Sciatic nerve (tissue), 2 donors: Measurements from ENCODE around the gene ZNF536. TPM values are rescaled to one million over a fixed set of nuclear protein-coding genes. Genes with fewer than 3 reads are reported as not detected.
"Not testable (repeated sequence)": the region's sequence is repeated elsewhere in the genome, so short reads cannot be mapped to it uniquely, and the experiment has no call there.

Experiments used
- ATAC-seq: fragments of 200-7000 bp; cut with Tn5 transposase; one replicate; pipeline ENCODE4 v1.9.1; 2020; ENCODE audit warnings: mild to moderate bottlenecking, moderate library complexity
- DNase-seq: peaks from one replicate; pipeline ENCODE4 v3.0.0-alpha.2; 2020; ENCODE audit warnings: low spot score
- intact Hi-C: fragments of 100-400 bp; cut with DNase I; formaldehyde crosslinking; loops from one replicate; pipeline ENCODE4 v1.14.2; 2022
- total RNA-seq: library from RNA; stranded (reverse); fragmentation: NEBNext Ultra II Directional; extraction: Animal tissue kit (Norgen Biotek cat#: 25700); gene quantifications from one replicate; pipeline ENCODE4 v1.2.1, GENCODE V29; 2021
- donor health status: DM: no; HTN: no; CAD: no.
- donor health status: DM: no; HTN: no; CAD: no.

The ZNF536 gene
- total RNA-seq, 1 donor from 2014 or later, result 43.2 TPM

GRCh38 chr19:30430206-30430734 is 58.1 kb downstream of the ZNF536 start:
- intact Hi-C loops, result no loop called here
- DNase-seq (no peak), ATAC-seq (no peak)

DNA sequence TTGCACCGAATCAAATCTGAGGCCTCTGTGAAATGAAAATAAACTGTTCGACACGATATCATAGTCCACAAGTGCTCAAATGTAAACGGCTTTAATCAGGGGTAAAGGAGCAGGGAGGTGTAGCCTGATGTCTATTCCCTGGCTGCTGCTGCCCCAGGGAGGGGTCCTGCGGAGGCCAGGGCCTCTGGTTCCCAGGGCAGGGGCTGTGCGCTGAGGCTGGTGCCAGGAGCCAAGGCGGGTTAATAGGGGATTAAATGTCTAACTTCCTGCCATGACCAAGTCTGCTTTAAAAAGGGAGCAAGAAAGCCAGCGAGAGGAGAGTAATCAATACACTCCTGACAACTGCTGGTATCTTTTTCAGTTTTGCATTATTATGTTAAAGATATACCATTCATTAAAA is 59.4 kb downstream of the ZNF536 start:
- intact Hi-C loops, result no loop called here
- ATAC-seq (no peak), DNase-seq (no peak)

DNA sequence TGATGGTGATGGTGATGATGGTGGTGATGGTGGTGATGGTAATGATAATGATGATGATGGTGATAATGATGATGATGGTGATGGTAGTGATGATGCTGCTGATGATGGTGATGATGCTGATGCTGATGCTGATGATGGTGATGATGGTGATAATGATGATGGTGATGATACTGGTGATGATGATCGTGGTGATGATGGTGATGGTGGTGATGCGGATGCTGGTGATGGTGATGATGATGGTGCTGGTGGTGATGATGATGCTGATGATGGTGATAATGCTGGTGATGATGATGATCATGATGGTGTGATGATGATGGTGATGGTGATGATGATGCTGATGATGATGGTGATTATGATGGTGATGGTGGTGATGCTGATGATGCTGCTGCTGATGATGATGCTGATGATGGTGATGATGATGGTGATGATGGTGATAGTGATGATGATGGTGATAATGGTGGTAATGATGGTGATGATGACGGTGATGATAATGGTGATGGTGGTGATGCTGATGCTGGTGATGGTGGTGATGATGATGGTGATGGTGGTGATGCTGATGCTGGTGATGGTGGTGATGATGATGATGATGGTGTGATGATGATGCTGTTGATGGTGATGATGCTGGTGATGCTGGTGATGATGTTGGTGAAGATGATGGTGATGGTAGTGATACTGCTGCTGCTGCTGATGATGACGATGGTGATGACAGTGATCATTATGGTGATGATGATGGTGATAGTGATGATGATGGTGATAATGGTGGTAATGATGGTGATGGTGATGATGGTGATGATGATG is 62.8 kb downstream of the ZNF536 start:
- DNase-seq, result no peak

DNA sequence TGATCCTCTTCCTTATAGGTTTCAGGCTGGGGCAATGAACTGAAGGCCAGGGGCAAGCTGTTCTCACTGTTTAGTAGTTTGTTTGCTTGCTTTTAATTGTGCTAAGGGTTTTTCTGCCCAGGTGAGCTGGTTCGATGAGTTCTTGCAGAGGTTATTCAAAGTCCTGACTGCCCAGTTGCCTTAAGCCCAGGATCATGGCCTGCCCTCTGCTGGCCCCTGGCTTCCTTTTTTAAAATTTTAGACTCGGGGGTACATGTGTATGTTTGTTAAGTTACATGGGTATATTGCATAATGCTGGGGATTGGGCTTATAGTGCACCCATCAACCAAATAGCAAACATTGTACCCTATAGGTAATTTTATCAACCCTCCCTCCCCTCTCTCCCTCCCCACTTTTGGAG is 65.7 kb downstream of the ZNF536 start:
- DNase-seq (no peak), ATAC-seq (no peak)
- intact Hi-C loops, result no loop called here

More for the DNA sequence above, 62.8 kb downstream of the ZNF536 start:
- intact Hi-C loops, result no loop called here
- no peak for ATAC-seq

DNA sequence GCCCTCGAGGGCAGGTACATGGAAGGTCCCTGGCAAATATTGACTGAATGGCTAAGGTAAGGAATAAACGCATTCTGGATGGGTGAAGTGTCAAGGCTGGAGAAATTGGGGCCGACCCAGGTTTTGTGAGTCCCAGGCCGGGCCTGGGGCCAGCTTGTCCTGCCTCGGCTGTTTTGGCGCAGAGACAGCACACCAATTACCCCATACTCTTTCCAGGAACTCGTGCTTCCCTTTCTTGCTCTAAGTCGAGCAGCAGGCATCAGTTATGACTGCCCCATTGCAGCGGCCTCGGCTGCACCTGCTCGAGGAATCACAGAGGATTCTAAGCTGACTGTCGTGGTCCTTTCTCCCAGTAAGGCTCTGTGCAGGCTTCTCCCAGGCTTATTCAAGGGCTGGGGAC is 67.1 kb downstream of the ZNF536 start:
- intact Hi-C loops, result no loop called here
- no peak for DNase-seq
- no peak for ATAC-seq

- intact Hi-C loops, result no loop called here
- DNase-seq (no peak), ATAC-seq (no peak)
These were observed 68.8 kb downstream of the ZNF536 start for GRCh38 chr19:30441011-30441410.

DNA sequence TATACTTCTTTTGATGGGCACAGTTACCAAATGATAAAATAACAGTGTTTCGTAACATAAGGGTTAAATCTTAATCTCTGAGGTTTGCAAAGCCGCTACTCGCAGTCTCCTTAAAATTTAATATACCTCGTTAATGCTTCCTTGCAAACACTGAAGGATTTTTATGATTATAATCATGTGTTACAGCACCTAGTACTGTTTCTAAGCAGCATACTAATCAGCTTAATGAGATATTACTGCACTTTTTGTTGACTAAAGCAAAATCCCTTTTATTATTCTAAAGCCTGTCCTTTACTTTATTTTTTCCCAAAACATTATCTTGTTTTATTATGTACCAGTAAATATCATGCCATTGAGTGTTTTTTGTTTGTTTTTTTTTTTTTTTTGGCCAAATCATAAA is 70.5 kb downstream of the ZNF536 start:
- ATAC-seq (no peak), DNase-seq (no peak)
- intact Hi-C loops, result no loop called here

GRCh38 chr19:30443531-30444252 is 71.5 kb downstream of the ZNF536 start:
- no peak for DNase-seq
- intact Hi-C loops, result no loop called here
- no peak for ATAC-seq

GRCh38 chr19:30444253-30444671 is 72.1 kb downstream of the ZNF536 start:
- DNase-seq, result no peak
- intact Hi-C loops, result no loop called here
- no peak for ATAC-seq

DNA sequence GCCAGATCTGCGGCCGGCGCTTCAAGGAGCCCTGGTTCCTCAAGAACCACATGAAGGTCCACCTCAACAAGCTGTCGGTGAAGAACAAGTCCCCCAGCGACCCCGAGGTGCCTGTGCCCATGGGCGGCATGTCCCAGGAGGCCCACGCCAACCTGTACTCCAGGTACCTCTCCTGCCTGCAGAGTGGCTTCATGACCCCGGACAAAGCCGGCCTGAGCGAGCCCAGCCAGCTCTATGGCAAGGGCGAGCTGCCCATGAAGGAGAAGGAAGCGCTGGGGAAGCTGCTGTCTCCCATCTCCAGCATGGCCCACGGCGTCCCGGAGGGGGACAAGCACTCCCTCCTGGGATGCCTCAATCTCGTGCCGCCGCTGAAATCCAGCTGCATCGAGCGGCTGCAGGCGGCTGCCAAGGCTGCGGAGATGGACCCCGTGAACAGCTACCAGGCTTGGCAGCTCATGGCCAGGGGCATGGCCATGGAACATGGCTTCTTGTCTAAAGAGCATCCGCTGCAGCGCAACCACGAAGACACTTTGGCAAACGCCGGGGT is 72.6 kb downstream of the ZNF536 start:
- intact Hi-C loops, result no loop called here
- DNase-seq (no peak), ATAC-seq (no peak)

DNA sequence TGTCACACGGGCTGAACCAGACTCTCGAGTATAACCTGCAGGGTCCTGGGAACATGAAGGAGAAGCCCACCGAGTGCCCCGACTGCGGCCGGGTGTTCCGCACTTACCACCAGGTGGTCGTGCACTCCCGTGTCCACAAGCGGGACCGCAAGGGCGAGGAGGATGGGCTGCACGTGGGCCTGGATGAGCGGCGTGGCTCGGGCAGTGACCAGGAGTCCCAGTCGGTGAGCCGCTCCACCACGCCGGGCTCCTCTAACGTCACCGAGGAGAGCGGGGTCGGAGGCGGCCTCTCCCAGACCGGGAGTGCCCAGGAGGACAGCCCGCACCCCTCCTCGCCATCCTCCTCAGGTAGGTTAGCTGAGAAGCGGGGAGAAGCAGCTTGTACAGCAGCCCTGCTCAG is 73.2 kb downstream of the ZNF536 start:
- ATAC-seq (no peak), DNase-seq (no peak)
- intact Hi-C loops, result no loop called here

DNA sequence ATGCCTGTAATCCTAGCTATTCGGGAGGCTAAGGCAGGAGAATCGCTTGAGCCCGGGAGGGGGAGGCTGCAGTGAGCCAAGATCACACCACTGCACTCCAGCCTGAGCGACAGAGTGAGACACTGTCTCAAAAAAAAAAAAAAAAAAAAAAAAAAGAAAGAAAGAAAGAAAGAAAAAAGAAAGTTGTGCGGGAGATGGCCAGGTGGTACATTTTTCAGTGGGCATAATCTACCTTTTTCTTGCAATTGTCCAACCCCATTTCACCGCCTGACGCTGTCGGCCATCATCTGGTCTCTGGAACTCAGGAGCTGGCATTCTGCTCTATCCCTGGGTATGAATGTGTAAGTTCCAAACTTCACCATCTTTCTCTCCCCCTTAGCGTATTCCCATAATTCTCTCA is 73.9 kb downstream of the ZNF536 start:
- ATAC-seq, DNase-seq, intact Hi-C loops: not testable (repeated sequence)

DNA sequence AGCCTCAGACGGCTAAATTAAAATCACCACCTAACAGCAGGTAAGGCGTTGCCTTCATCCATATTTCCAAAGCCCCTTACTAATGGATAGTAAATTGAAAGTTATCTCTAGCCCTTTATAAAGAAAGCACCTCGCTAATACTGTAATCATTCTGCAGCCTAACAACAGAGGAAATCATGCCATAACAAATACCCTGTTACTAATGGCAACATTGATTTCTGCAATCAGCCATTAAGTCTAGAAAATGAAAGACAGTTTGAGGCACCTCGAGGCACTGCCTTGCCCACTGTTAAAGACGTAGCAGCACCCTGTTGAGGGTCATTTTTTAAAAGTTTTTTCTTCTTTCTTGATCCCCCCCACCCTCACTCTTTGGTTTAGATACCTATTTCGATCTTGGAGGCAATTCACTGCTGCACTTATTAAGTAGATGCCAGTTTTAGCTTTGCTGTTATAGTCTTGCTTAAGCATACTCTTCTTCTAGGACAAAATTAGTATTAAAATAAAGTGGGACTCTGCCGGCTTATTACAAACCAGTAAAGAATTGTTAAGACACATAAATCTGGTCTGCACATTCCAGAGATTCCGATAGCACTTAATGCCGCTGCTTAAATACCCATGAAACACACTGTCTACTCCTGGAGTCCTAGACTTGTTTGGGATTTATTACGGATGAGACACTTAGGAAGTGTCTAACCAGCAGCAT is 74.8 kb downstream of the ZNF536 start:
- ATAC-seq, result no peak
- DNase-seq, result no peak
- intact Hi-C loops, result no loop called here

DNA sequence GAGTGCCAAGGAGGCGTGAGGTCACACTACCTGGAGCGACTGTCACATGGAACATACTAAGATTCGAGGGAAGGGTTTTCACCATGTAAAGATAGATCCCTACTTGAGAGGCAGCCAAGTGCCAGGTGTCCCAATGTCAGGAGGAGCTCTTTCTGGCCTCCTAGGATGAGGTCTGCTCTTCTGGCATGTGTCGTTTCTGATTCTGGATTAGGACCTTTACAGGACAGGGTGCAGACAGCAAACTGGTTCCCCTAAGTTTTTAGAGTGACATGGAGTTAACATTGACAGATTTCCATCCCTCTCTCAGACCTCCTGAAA is 75.3 kb downstream of the ZNF536 start:
- no peak for DNase-seq
- ATAC-seq, result no peak
- intact Hi-C loops, result no loop called here

DNA sequence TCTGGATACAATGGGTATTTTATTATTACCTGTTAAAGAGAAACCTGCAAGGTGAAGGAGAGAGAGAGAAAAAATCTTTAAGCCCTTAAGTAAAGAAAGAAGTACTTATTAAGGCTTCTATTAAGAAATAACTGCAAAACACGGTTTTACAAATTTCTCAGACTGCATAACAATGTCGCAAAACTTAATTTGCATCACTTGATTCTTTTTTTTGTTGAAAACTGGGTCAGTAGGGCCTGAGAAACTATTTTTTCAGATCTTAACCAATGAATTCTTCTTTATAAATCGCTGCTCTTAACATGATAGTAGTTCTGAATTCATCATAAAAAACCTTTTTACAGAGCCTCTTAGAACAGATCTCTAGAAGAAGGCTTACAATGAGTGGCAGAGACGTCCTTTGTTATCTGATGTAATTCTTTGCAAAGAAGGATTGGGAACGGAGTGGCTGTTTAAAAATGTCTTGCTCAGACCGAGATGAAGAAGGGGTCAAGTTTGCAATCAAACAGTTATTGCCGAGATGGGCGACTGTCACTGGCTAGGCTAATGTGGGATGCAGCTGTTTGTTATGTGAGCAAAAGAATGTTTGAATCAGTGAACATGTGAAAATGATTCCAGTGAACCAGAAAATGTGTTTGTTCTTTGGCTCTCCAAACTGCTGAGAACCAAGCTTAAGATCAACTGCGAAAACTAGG is 76.3 kb downstream of the ZNF536 start:
- no peak for DNase-seq
- intact Hi-C loops, result no loop called here
- ATAC-seq, result no peak

- no peak for DNase-seq
These were observed 77.0 kb downstream of the ZNF536 start for GRCh38 chr19:30449078-30449590.

DNA sequence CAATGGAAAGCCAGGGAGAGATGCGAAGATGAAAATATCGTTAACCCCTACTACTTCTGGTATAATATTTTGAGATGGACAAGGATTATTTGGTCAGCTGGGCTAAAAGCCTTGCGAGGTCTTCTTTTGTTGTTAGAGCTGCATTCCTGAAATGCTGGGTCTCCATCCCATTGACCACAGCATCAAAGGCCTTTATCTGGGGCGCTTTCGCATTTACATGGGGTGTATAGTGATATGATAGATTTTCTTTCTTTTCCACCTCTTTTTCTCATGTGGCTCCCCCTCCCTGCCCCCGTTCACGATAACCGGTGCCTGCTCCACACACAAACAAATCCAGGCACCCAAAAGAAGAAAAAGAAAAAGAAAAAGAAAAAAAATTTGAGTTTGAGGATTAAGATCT is 77.5 kb downstream of the ZNF536 start:
- DNase-seq, result no peak
- ATAC-seq, result no peak
- intact Hi-C loops, result no loop called here

More at GRCh38 chr19:30449078-30449590, 77.0 kb downstream of the ZNF536 start:
- intact Hi-C loops, result no loop called here
- ATAC-seq, result no peak

GRCh38 chr19:30450100-30450499 is 77.9 kb downstream of the ZNF536 start:
- DNase-seq, result peak; percentile 71
- ATAC-seq, result peak; percentile 89
- intact Hi-C loops, result no loop called here

GRCh38 chr19:30450835-30451321 is 78.7 kb downstream of the ZNF536 start:
- ATAC-seq, result peak; percentile 72
- DNase-seq, result no peak
- intact Hi-C loops, result no loop called here
